RPMI8226 (cell line): ENCODE results near the gene RAB22A.

ENCODE experiments used
- DNase-seq: peaks from one replicate; pipeline ENCODE4 v3.0.0-alpha.2; 2015

The RAB22A gene

GRCh38 chr20:58305061-58305460 is 4.5 kb upstream of the RAB22A start:
- no peak for DNase-seq

GRCh38 chr20:58306421-58307261 is 2.9 kb upstream of the RAB22A start:
- DNase-seq, result peak; percentile 89

GRCh38 chr20:58307270-58307669 is 2.2 kb upstream of the RAB22A start:
- no peak for DNase-seq

DNA sequence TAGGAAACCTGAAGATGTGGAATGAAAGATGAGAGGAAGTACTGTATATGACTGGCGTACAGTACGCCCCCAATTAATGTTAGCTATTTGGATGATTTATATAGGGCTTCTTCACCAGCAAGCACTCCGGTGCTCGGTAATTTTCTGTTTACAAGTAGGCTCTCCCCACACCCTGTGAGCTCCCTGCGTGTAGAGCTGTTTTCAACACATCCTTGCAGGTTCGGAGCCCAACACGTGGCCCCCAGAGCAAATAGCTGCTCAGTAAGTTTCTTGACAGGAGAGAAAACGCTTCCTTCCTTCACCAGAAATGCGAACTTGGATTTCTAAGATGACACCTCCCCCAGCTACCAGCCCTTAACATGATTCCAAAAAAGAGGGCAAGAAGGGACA is 1.2 kb upstream of the RAB22A start:
- DNase-seq, result no peak

GRCh38 chr20:58308680-58309527 is 611 bp upstream of the RAB22A start:
- peak; percentile 40 for DNase-seq

DNA sequence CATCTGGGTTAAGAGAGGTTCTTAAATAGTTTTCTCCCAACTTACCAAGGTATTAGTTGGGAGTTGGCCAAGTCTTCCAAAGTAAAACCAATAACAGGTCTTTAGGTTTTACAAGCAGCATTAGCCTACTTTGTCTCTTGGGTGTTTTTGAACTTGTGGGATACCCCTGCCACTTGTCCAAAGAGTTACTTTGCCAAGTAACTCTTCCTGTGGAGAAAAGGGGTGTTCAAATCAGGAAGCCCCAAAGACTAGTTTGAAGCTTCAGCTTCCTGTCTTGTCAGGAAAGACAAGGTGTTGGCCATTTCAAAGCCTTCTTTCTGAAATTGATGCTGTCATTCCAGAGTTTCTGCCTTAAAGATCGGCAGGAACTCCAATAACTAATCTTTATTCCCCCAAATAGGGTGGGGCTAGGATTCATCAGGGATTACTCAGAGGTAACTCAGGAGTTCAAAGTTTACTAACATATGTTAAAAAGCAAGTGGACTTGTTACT is 822 bp downstream of the RAB22A start:
- peak; percentile 33 for DNase-seq

DNA sequence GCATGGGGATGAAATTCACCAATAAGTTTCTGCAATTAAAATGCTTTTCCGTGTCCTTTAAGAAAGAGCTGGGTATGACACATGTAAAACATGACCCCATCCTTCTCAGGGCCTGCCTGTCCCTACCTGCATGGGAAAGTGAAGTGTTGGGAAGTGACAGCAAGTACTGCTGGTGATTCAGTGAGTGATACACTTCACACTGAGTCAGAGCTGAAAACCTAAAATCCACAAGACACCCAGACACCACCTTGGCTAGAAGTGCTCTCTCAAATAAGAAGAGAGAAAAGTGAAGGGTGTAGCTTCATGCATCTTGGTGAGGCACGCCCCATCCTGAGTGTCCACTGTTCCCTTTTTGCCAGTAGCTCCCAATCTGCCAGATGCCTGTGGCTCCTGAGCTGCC is 3.3 kb downstream of the RAB22A start:
- no peak for DNase-seq

DNA sequence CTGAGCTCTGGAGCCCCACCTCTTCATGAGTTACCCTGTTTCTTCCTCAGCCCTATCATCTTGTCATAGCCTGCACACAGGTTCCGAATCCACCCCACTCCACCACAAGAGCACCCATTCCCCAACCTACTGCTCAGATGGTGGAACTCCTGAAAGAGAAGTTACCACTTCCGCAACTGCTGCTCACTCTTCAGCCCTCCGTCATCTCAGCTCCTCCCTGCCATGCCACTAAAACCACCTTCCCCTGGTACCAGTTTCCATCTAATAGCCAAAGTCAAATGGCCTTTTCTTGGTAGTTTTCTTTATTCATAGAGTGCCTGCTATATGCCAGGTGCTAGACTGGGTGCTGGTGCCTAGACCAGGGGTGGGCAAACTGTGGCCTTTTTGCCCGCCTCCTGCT is 3.9 kb downstream of the RAB22A start:
- DNase-seq, result no peak

DNA sequence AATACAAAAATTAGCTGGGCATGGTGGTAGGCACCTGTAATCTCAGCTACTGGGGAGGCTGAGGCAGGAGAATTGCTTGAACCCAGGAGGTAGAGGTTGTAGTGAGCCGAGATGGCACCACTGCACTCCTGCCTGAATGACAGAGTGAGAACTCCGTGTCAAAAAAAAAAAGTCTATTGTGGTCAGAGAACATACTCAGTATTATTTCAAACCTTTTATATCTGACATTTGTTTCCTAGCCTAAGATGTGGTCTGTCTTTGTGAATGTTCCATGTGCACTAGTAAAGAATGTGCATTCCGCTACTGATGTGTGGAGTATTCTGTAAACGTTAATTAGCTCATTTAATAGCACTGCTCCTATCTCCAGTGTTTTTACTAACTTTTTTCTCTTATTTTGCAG is 11.7 kb downstream of the RAB22A start:
- DNase-seq, result no peak

- DNase-seq, result no peak
These were observed 12.6 kb downstream of the RAB22A start for GRCh38 chr20:58322083-58322482.

- no peak for DNase-seq
These were observed 16.4 kb downstream of the RAB22A start for GRCh38 chr20:58325912-58326311.

DNA sequence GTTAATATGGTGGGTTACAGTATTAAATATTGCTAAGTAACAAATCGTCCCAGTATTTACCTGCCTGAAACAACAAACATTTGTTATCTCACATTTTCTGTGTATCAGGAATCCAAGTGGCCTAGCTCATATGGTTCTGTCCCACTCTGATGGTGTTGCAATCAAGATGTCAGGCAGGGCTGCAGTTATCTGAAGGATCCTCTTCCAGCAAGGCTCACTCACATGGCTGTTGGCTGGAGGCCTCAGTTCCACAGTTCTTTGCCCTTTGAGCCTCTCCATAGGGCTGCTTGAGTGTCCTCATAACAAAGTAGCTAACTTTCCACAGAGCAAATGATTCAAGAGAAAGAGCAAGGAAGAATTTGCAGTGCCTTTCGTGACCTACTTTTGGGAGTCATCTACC is 17.7 kb downstream of the RAB22A start:
- DNase-seq, result no peak

GRCh38 chr20:58328836-58329235 is 19.3 kb downstream of the RAB22A start:
- no peak for DNase-seq

GRCh38 chr20:58329711-58330110 is 20.2 kb downstream of the RAB22A start:
- DNase-seq, result no peak

DNA sequence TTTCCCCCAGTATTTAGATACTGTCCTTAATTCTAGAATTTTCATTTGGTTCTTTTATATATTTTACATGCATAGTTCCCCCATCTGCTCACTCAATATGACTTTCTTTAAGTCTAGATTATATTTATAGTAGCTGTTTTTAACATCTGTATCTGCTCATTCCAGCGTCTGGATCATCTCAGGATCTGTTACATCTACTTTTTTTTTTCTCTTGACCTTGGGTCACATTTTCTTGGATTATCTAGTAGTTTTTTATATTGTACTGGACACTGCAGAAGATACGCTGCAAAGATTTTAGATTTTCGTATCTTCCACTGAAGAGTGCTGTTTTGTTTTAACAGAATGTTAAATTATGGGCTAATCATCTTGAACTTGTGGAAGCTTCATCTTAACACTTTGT is 20.7 kb downstream of the RAB22A start:
- DNase-seq, result no peak

GRCh38 chr20:58330687-58331086 is 21.2 kb downstream of the RAB22A start:
- no peak for DNase-seq

GRCh38 chr20:58331961-58332551 is 22.5 kb downstream of the RAB22A start:
- no peak for DNase-seq

DNA sequence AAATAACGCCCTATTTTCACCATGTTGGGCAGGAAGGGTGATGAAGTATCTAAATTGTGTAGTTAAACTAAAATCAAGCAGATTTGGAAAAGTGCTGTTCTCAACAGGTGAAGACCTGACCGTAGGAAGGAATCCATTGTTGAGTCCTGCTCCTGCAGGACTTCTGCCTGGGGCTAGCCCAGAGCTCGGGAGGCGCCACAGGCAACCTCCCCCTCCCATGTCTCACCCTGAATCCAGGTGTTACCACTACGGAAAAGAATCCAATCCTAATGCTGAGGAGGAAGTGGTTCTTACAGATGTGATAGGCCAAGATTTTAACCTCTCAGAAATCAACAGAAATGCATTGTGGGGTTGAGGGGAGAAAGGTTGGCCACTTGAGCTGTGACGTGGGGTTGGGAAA is 30.2 kb downstream of the RAB22A start:
- DNase-seq, result no peak

- no peak for DNase-seq
These were observed 30.6 kb downstream of the RAB22A start for GRCh38 chr20:58340151-58340550.

DNA sequence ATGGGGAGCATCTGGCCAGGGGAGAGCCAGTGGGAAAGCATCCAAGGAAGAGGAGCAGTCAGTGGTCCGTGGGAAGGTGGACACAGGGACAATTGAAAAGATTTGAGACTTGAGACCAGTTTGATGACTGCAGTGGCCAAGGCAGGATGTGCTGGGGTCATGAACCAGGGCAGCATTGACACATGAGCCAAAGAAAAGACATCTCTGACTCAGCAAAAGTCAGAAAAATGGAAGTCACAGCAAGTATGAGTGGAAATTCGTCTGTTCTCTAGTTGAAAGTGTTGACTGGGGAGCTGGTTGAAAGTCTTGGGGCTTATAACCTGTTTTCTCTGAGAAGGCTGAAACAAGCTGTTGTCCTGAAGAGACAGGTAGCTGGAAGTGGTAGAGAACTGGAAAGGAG is 31.3 kb downstream of the RAB22A start:
- no peak for DNase-seq

DNA sequence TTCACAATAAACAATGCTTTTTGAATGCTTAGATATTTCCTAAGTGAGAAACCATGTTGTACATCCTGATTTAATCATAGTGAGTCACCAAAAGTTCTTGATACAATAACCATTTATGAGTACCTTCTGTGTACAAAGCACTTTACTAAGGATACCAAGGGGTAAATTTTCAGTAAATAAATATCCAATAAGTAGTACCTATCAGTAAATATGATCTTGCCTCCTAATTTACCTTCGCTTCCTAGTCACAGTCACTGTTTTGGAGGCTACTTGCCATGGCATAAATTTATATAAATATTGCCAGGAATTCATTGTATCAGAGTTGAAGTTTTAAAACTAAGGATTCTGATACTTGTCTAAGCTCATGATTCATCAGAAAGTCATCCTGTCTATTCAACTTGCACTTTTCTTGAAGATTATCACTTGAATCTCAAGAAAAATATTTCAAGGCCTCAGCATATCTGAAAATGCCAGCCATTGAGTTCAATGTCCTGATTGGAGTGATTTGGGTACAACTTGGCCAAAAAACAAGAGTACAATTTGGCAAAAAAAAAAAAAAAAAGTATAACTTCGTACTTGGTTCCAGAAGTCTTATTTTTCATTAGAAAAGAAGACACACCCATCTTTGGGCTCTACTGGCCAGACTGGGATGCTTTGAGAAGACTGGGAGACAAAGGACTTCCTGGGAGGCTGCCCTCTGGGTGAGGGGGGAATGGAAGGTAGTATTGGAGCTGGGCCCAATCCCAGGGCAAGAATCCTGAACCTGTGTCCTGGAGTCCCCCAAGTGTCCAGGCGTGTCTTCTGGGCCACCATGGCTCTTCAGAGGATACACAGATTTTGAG is 32.8 kb downstream of the RAB22A start:
- no peak for DNase-seq

DNA sequence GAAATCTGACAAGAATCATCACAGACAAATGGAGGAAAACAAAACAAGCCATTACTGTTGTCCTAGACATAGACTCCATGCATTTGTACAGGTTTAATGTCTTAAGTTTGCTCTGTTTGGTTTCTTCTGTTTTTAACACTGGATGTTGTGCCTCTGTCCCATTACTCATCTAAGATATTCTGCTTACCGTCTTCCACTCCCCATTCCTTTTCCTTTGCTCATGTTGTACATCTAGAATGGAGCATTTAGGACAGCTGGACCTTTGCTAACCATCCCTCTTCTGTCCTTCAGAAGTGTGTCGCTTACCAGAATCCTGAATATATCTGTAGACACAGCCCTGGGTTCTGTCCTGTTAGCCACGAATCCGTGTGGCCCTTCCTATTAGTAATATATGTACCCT is 35.2 kb downstream of the RAB22A start:
- DNase-seq, result no peak

DNA sequence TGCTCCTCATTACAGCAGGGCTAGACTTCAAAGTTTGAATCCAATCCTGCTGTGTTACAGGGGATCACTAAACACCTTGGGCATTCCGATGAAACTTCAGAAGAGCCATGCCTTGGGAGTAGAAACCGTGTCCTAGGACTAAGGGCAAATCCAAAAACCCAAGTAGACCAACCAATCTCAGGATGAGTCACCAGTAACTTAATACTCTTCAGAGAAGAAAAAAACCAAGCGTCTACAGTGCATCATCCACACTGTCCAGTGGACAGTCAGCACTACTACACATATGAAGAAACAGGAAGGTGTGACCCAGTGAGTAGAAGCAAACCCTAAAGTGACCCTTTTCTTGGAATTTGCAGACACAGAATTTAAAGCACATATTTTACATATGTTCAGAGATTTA is 40.1 kb downstream of the RAB22A start:
- no peak for DNase-seq
